Measurements from ENCODE around the gene RPTOR. TPM values are rescaled to one million over a fixed set of nuclear protein-coding genes. Genes with fewer than 3 reads are reported as not detected.

RPTOR gene
- total and polyA plus RNA-seq, 2 experiments from 2014 or later: 6.6 to 16.1 TPM

- Histone ChIP-seq H3K79me2 (ENCODE audit: insufficient read depth) (no peaks in the 10 kb centered on the region), H3K9ac (no peak overlapping the region), H3K4me3 (no peak overlapping the region), H3K27ac (no peak overlapping the region), H3F3A (ENCODE audit: insufficient read depth) (no peaks in the 10 kb centered on the region), H3K4me2 (ENCODE audit: unreplicated experiment) (no peak overlapping the region), H3K36me3 (ENCODE audit: low read depth) (no peaks in the 10 kb centered on the region), H3K4me1 (ENCODE audit: insufficient read depth) (peaks cover 12% of the 10 kb centered on the region), H3K27me3 (replicated peaks; ENCODE audit: insufficient read depth) (no peaks in the 10 kb centered on the region; the same call in 1 of the 2 replicates), H3K9me3 (ENCODE audit: low read depth) (no peaks in the 10 kb centered on the region), H3K9me2 (ENCODE audit: insufficient read depth) (no peaks in the 10 kb centered on the region), H4K20me1 (ENCODE audit: insufficient read depth) (no peaks in the 10 kb centered on the region), H2AFZ (no peak overlapping the region)
- 64 to 85% methylated on average over 3 of the region's 3 CpGs for WGBS, 2 experiments (ENCODE audit: low coverage in 1 of 2, low lambda C conversion rate in 2 of 2, missing lambda C conversion rate in 2 of 2)
- TF ChIP-seq EZH2phosphoT487 (IDR thresholded peaks at IDR 0.05; ENCODE audit: insufficient read depth, low read depth): no peak
- no peak for TF ChIP-seq EZH2 (IDR thresholded peaks at IDR 0.05; ENCODE audit: insufficient read depth, poor library complexity, severe bottlenecking)
- in situ Hi-C loops (cut with MboI): no loop called here
- no peak for DNase-seq
Measured at GRCh38 chr17:80517641-80518040, 27.0 kb upstream of the RPTOR start.

GRCh38 chr17:80518392-80518791 is 26.2 kb upstream of the RPTOR start:
- Histone ChIP-seq H3K9me3 (ENCODE audit: low read depth) (no peaks in the 10 kb centered on the region), H3K79me2 (ENCODE audit: insufficient read depth) (no peaks in the 10 kb centered on the region), H3K27me3 (replicated peaks; ENCODE audit: insufficient read depth) (no peaks in the 10 kb centered on the region; the same call in 1 of the 2 replicates), H3F3A (ENCODE audit: insufficient read depth) (no peaks in the 10 kb centered on the region), H3K27ac (no peak overlapping the region), H3K4me3 (no peak overlapping the region), H4K20me1 (ENCODE audit: insufficient read depth) (no peaks in the 10 kb centered on the region), H3K4me1 (ENCODE audit: insufficient read depth) (peaks cover 5% of the 10 kb centered on the region; the same call in 1 of the 2 replicates), H2AFZ (no peak overlapping the region), H3K9me2 (ENCODE audit: insufficient read depth) (no peaks in the 10 kb centered on the region), H3K36me3 (ENCODE audit: low read depth) (no peaks in the 10 kb centered on the region), H3K4me2 (ENCODE audit: unreplicated experiment) (no peak overlapping the region), H3K9ac (no peak overlapping the region)
- WGBS, 2 experiments (ENCODE audit: low coverage in 1 of 2, low lambda C conversion rate in 2 of 2, missing lambda C conversion rate in 2 of 2): 23% methylated on average over 1 of the region's 1 CpG; no CpG with 5 or more reads in 1 of the 2 experiments
- in situ Hi-C loops (cut with MboI): no loop called here
- DNase-seq: no peak
- TF ChIP-seq EZH2 (IDR thresholded peaks at IDR 0.05; ENCODE audit: insufficient read depth, poor library complexity, severe bottlenecking): no peak
- TF ChIP-seq EZH2phosphoT487 (IDR thresholded peaks at IDR 0.05; ENCODE audit: insufficient read depth, low read depth): no peak

- Histone ChIP-seq H3K9me2 (ENCODE audit: insufficient read depth) (no peaks in the 10 kb centered on the region), H3K27me3 (replicated peaks; ENCODE audit: insufficient read depth) (no peaks in the 10 kb centered on the region; the same call in 1 of the 2 replicates), H3K4me2 (ENCODE audit: unreplicated experiment) (no peak overlapping the region), H2AFZ (no peak overlapping the region), H3F3A (ENCODE audit: insufficient read depth) (no peaks in the 10 kb centered on the region), H3K4me1 (ENCODE audit: insufficient read depth) (no peaks in the 10 kb centered on the region), H3K27ac (no peak overlapping the region), H3K9me3 (ENCODE audit: low read depth) (no peaks in the 10 kb centered on the region), H4K20me1 (ENCODE audit: insufficient read depth) (no peaks in the 10 kb centered on the region), H3K4me3 (no peak overlapping the region), H3K36me3 (ENCODE audit: low read depth) (no peaks in the 10 kb centered on the region), H3K79me2 (ENCODE audit: insufficient read depth) (no peaks in the 10 kb centered on the region), H3K9ac (no peak overlapping the region)
- no peak for DNase-seq
- in situ Hi-C loops (cut with MboI): no loop called here
- 19 to 21% methylated on average over 7 of the region's 7 CpGs for WGBS, 2 experiments (ENCODE audit: low coverage in 1 of 2, low lambda C conversion rate in 2 of 2, missing lambda C conversion rate in 2 of 2)
- no peak for TF ChIP-seq EZH2phosphoT487 (IDR thresholded peaks at IDR 0.05; ENCODE audit: insufficient read depth, low read depth)
- TF ChIP-seq EZH2 (IDR thresholded peaks at IDR 0.05; ENCODE audit: insufficient read depth, poor library complexity, severe bottlenecking): no peak
Measured at GRCh38 chr17:80519091-80519781, 25.4 kb upstream of the RPTOR start.

DNA sequence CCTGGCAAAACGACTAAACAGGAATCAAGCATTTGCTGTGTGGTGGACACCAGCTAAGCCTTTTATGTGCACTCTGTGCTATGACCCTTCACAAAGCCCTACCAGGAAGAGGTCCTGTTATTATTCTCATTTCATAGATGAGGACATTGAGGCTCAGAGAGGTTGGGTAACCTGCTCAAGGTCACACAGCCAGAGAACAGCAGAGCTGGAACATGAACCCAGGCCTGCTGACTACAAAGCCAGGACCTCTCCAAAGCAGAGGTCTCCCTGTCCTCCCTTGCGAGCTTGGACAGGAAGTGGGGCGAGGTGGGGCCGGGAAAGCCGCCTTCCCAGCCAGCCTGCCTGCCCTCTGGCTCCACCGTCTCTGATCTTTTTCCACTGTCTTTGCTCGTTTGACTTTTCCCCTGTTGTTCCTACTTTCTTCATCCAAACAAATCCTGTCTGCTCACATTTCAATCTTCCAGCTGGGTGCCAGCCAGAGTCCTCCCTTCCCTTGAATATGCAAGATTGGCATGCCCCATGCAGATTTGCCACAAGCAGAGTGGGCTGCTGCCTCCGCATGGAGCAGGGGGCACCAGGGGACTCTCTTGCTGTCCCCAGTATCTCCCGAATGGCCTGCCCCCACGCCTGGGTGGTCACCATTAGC is 23.7 kb upstream of the RPTOR start:
- H3K27ac ChIP-seq: no peak overlapping the region
- no peaks in the 10 kb centered on the region for H3K79me2 ChIP-seq (ENCODE audit: insufficient read depth)
- no peak for TF ChIP-seq EZH2phosphoT487 (IDR thresholded peaks at IDR 0.05; ENCODE audit: insufficient read depth, low read depth)
- TF ChIP-seq EZH2 (IDR thresholded peaks at IDR 0.05; ENCODE audit: insufficient read depth, poor library complexity, severe bottlenecking): no peak
- H3K36me3 ChIP-seq (ENCODE audit: low read depth): no peaks in the 10 kb centered on the region
- no peak overlapping the region for H3K4me3 ChIP-seq
- H3K9me2 ChIP-seq (ENCODE audit: insufficient read depth): no peaks in the 10 kb centered on the region
- 42 to 49% methylated on average over 10 of the region's 10 CpGs for WGBS, 2 experiments (ENCODE audit: low coverage in 1 of 2, low lambda C conversion rate in 2 of 2, missing lambda C conversion rate in 2 of 2)
- no peak overlapping the region for H3K4me2 ChIP-seq (ENCODE audit: unreplicated experiment)
- no peak for DNase-seq
- H4K20me1 ChIP-seq (ENCODE audit: insufficient read depth): no peaks in the 10 kb centered on the region
- no peaks in the 10 kb centered on the region for H3F3A ChIP-seq (ENCODE audit: insufficient read depth)
- H2AFZ ChIP-seq: no peak overlapping the region
- H3K9ac ChIP-seq: no peak overlapping the region
- H3K27me3 ChIP-seq (replicated peaks; ENCODE audit: insufficient read depth): peaks cover 5% of the 10 kb centered on the region; the same call in 1 of the 2 replicates
- H3K4me1 ChIP-seq (ENCODE audit: insufficient read depth): no peaks in the 10 kb centered on the region
- H3K9me3 ChIP-seq (ENCODE audit: low read depth): no peaks in the 10 kb centered on the region
- in situ Hi-C loops (cut with MboI): no loop called here
